GOT3 (cell line): ENCODE data around the gene GRIK5.

ENCODE experiments used
- DNase-seq: peaks from one replicate; lab custom pipeline; 2025; ENCODE audit warnings: mixed read lengths; lab: John Stamatoyannopoulos, UW

GRIK5 gene

GRCh38 chr19:41990615-41991014 lies 79.4 kb downstream of the GRIK5 start:
- no peak for DNase-seq

- DNase-seq, result no peak
Observed at GRCh38 chr19:41990028-41990427, 80.0 kb downstream of the GRIK5 start.

- DNase-seq, result no peak
Observed at GRCh38 chr19:41988947-41989346, 81.1 kb downstream of the GRIK5 start.

- no peak for DNase-seq
Observed at GRCh38 chr19:41987141-41987860, 82.7 kb downstream of the GRIK5 start.

- no peak for DNase-seq
Observed at GRCh38 chr19:41984961-41985360, 85.0 kb downstream of the GRIK5 start.

GRCh38 chr19:41981724-41982123 lies 88.3 kb downstream of the GRIK5 start:
- DNase-seq, result no peak

GRCh38 chr19:41978470-41978869 lies 91.5 kb downstream of the GRIK5 start:
- DNase-seq, result no peak

- DNase-seq, result no peak
Observed at GRCh38 chr19:41977916-41978315, 92.1 kb downstream of the GRIK5 start.

- no peak for DNase-seq
Observed at GRCh38 chr19:41974652-41975051, 95.4 kb downstream of the GRIK5 start.

- no peak for DNase-seq
Observed at GRCh38 chr19:41971363-41971762, 98.6 kb downstream of the GRIK5 start.

GRCh38 chr19:41969772-41970458 lies 100.1 kb downstream of the GRIK5 start:
- DNase-seq, result no peak

- DNase-seq, result no peak
Observed at GRCh38 chr19:41968751-41969595, 101.0 kb downstream of the GRIK5 start.

GRCh38 chr19:41967054-41967783 lies 102.8 kb downstream of the GRIK5 start:
- no peak for DNase-seq

- no peak for DNase-seq
Observed at GRCh38 chr19:41965106-41965505, 104.9 kb downstream of the GRIK5 start.

- DNase-seq, result no peak
Observed at GRCh38 chr19:41960973-41961372, 109.0 kb downstream of the GRIK5 start.

GRCh38 chr19:41959056-41960053 lies 110.7 kb downstream of the GRIK5 start, which contains the start of gene RABAC1:
Gene RABAC1 (minus strand): TSS chr19:41959321. CDS start chr19:41959292, 29 bp downstream.
- DNase-seq, result peak; percentile 47

- no peak for DNase-seq
Observed at GRCh38 chr19:41958367-41959055, 111.5 kb downstream of the GRIK5 start.

GRCh38 chr19:41957838-41958366 lies 112.1 kb downstream of the GRIK5 start:
- no peak for DNase-seq

- no peak for DNase-seq
Observed at GRCh38 chr19:41957161-41957837, 112.7 kb downstream of the GRIK5 start.
